Kidney (tissue), 14 donors: ENCODE results near the gene NECTIN1. TPM values are rescaled to one million over a fixed set of nuclear protein-coding genes. Genes with fewer than 3 reads are reported as not detected.

ENCODE experiments used
- DNase-seq, 5 donors: peaks; one replicate each; pipeline ENCODE4 v3.0.0-alpha.2; 2013 to 2020
- FAIRE-seq: peaks from 2 replicates; lab custom pipeline; 2012; peaks lifted over from hg19 to GRCh38; lab: Jason Lieb, UNC
- H3K27ac ChIP-seq, 2 donors: one replicate each; pipeline ENCODE4 v1.7.0; 2013; ENCODE audit warnings: low read depth in 2 of 2, low read length in 2 of 2, inconsistent platforms in 1 of 2
- H3K27me3 ChIP-seq: one replicate; pipeline ENCODE4 v1.7.1; 2013; ENCODE audit warnings: low read length, inconsistent platforms; ENCODE audit not compliant: control insufficient read depth, insufficient read depth
- H3K36me3 ChIP-seq, 3 donors: one replicate each; pipeline versions ENCODE4 v1.7.0 to v1.7.1; 2013; ENCODE audit warnings: low read length in 3 of 3, control low read depth in 1 of 3, inconsistent platforms in 1 of 3; ENCODE audit not compliant: insufficient read depth in 3 of 3, control insufficient read depth in 2 of 3
- H3K4me1 ChIP-seq, 3 donors: one replicate each; pipeline versions ENCODE4 v1.7.0 to v1.7.1; 2013; ENCODE audit warnings: low read length in 3 of 3, inconsistent platforms in 1 of 3, low read depth in 1 of 3; ENCODE audit not compliant: control insufficient read depth in 2 of 3, insufficient read depth in 2 of 3
- H3K4me3 ChIP-seq, 3 donors: one replicate each; pipeline versions ENCODE4 v1.7.0 to v1.8.1; 2013; ENCODE audit warnings: low read length in 3 of 3, control low read depth in 1 of 3, inconsistent platforms in 1 of 3
- H3K9ac ChIP-seq, 3 donors: one replicate each; pipeline versions ENCODE4 v1.7.0 to v1.7.1; 2013; ENCODE audit warnings: low read length in 3 of 3, control low read depth in 1 of 3, inconsistent platforms in 1 of 3
- H3K9me3 ChIP-seq, 3 donors: one replicate each; pipeline versions ENCODE4 v1.7.0 to v1.7.1; 2013; ENCODE audit warnings: low read length in 3 of 3, control low read depth in 1 of 3, inconsistent platforms in 1 of 3; ENCODE audit not compliant: control insufficient read depth in 2 of 3, insufficient read depth in 1 of 3
- CTCF ChIP-seq: IDR thresholded peaks from 3 replicates; pipeline ENCODE4 v1.5.1; 2012; ENCODE audit warnings: mild to moderate bottlenecking, moderate library complexity, borderline replicate concordance; ENCODE audit not compliant: insufficient read depth; ENCODE audit errors: extremely low read depth
- intact Hi-C: fragments of 100-400 bp; cut with DNase I; formaldehyde crosslinking; loops from one replicate; pipeline ENCODE4 v1.11.1; 2022
- polyA plus RNA-seq: library from polyadenylated mRNA; stranded (reverse); fragments of 350-450 nt; fragmentation: Illumina TruSeq; extraction: RNeasy Lipid Tissue Mini Kit (QIAGEN cat#74804); gene quantifications from one replicate; pipeline ENCODE4 v1.2.3, GENCODE V29; 2014; ENCODE audit warnings: low read depth, low replicate concordance; ENCODE audit not compliant: insufficient read depth
- total RNA-seq: library from RNA; stranded (reverse); fragmentation: NEBNext Ultra II Directional; extraction: Animal tissue kit (Norgen Biotek cat#: 25700); gene quantifications from one replicate; pipeline ENCODE4 v1.2.1, GENCODE V29; 2021
- donor health status: control.
- donor health status: control.
- donor health status: control.
- donor health status: control.
- donor health status: control.
- donor health status: DM: yes; HTN: yes; CAD: no.
- donor health status: Normal renal cell carcinoma (clear cell type).

Gene NECTIN1
- total and polyA plus RNA-seq, 2 donors from 2014 or later, result 6.0 to 13.2 TPM

GRCh38 chr11:119624629-119625028, 104.4 kb downstream of the NECTIN1 start:
- no peak overlapping the region for H3K9ac ChIP-seq
- TF ChIP-seq CTCF, result no peak
- H3K9me3 ChIP-seq, result no peaks in the 10 kb centered on the region
- intact Hi-C loops, result no loop called here
- H3K36me3 ChIP-seq, result no peaks in the 10 kb centered on the region
- H3K4me3 ChIP-seq, result no peak overlapping the region
- no peak overlapping the region for H3K27ac ChIP-seq
- no peaks in the 10 kb centered on the region for H3K27me3 ChIP-seq
- H3K4me1 ChIP-seq, result no peaks in the 10 kb centered on the region
- DNase-seq, result no peak
- no peak for FAIRE-seq

- no peak overlapping the region for H3K4me3 ChIP-seq
- no peak overlapping the region for H3K27ac ChIP-seq
- TF ChIP-seq CTCF, result peak; percentile 18
- no peaks in the 10 kb centered on the region for H3K36me3 ChIP-seq
- H3K27me3 ChIP-seq, result no peaks in the 10 kb centered on the region
- intact Hi-C loops, result no loop called here
- DNase-seq (no peak), FAIRE-seq (no peak)
- H3K9me3 ChIP-seq, result no peaks in the 10 kb centered on the region
- no peak overlapping the region for H3K9ac ChIP-seq
- H3K4me1 ChIP-seq, result no peaks in the 10 kb centered on the region
Observed at GRCh38 chr11:119624102-119624615, 104.8 kb downstream of the NECTIN1 start.

GRCh38 chr11:119623682-119624081, 105.3 kb downstream of the NECTIN1 start:
- no peaks in the 10 kb centered on the region for H3K36me3 ChIP-seq
- H3K9me3 ChIP-seq, result no peaks in the 10 kb centered on the region
- no peak for TF ChIP-seq CTCF
- H3K4me3 ChIP-seq, result no peak overlapping the region
- H3K27ac ChIP-seq, result no peak overlapping the region
- no peaks in the 10 kb centered on the region for H3K27me3 ChIP-seq
- H3K9ac ChIP-seq, result no peak overlapping the region
- no peak for DNase-seq
- intact Hi-C loops, result no loop called here
- FAIRE-seq, result no peak
- no peaks in the 10 kb centered on the region for H3K4me1 ChIP-seq
